H9 (cell line): ENCODE data around the gene CLMP. TPM values are rescaled to one million over a fixed set of nuclear protein-coding genes. Genes with fewer than 3 reads are reported as not detected.

Experiments used
- DNase-seq: peaks from one replicate; pipeline ENCODE4 v3.0.0-alpha.2; 2017
- H2AFZ ChIP-seq: one replicate; pipeline ENCODE4 v1.6.1; 2013; ENCODE audit warnings: mild to moderate bottlenecking, low read length, control low read depth, moderate library complexity
- H2AK5ac ChIP-seq: 2 replicates; pipeline ENCODE4 v1.6.1; 2013; ENCODE audit warnings: low read length, control low read depth, mixed read lengths; ENCODE audit not compliant: insufficient read length
- H2BK120ac ChIP-seq: one replicate; pipeline ENCODE4 v1.6.1; 2013; ENCODE audit warnings: low read depth, mild to moderate bottlenecking, low read length, control low read depth, inconsistent platforms; ENCODE audit not compliant: poor library complexity, severe bottlenecking
- H2BK12ac ChIP-seq: 2 replicates; pipeline ENCODE4 v1.6.1; 2013; ENCODE audit warnings: low read length, control low read depth, mixed read lengths, low read depth; ENCODE audit not compliant: insufficient read length
- H2BK15ac ChIP-seq: 2 replicates; pipeline ENCODE4 v1.6.1; 2013; ENCODE audit warnings: low read depth, low read length, control low read depth
- H2BK20ac ChIP-seq: one replicate; pipeline ENCODE4 v1.6.1; 2013; ENCODE audit warnings: low read depth, mild to moderate bottlenecking, low read length, control low read depth, inconsistent platforms; ENCODE audit not compliant: poor library complexity, severe bottlenecking
- H2BK5ac ChIP-seq: 2 replicates; pipeline ENCODE4 v1.6.1; 2013; ENCODE audit warnings: low read length, control low read depth, mixed read lengths; ENCODE audit not compliant: insufficient read length
- H3K14ac ChIP-seq: 2 replicates; pipeline ENCODE4 v1.6.1; 2013; ENCODE audit warnings: low read length, control low read depth; ENCODE audit not compliant: insufficient read depth
- H3K18ac ChIP-seq: 2 replicates; pipeline ENCODE4 v1.6.1; 2013; ENCODE audit warnings: low read depth, mild to moderate bottlenecking, mixed read lengths, low read length, control low read depth; ENCODE audit not compliant: insufficient read length
- H3K23ac ChIP-seq: 2 replicates; pipeline ENCODE4 v1.6.1; 2013; ENCODE audit warnings: low read length, control low read depth, mixed read lengths, low read depth; ENCODE audit not compliant: insufficient read length
- H3K23me2 ChIP-seq: 2 replicates; pipeline ENCODE4 v1.6.1; 2013; ENCODE audit warnings: low read depth, mild to moderate bottlenecking, mixed read lengths, low read length, control low read depth; ENCODE audit not compliant: insufficient read length, poor library complexity, severe bottlenecking
- H3K27ac ChIP-seq: 2 replicates; pipeline ENCODE4 v1.5.1; 2013; ENCODE audit warnings: low read length, control low read depth, mixed read lengths, low read depth; ENCODE audit not compliant: insufficient read length
- H3K27me3 ChIP-seq: 2 replicates; pipeline ENCODE4 v1.6.1; 2013; ENCODE audit warnings: low read length, control low read depth, inconsistent platforms; ENCODE audit not compliant: insufficient read depth
- H3K4ac ChIP-seq: 2 replicates; pipeline ENCODE4 v1.6.1; 2013; ENCODE audit warnings: low read depth, mild to moderate bottlenecking, control low read depth, inconsistent platforms, low read length, moderate library complexity
- H3K4me1 ChIP-seq: 2 replicates; pipeline ENCODE4 v1.6.1; 2013; ENCODE audit warnings: low read length, control low read depth, inconsistent platforms; ENCODE audit not compliant: insufficient read depth
- H3K4me2 ChIP-seq: 2 replicates; pipeline ENCODE4 v1.6.1; 2013; ENCODE audit warnings: low read length, control low read depth, mixed read lengths; ENCODE audit not compliant: insufficient read length, insufficient read depth
- H3K56ac ChIP-seq: 2 replicates; pipeline ENCODE4 v1.6.1; 2013; ENCODE audit warnings: low read depth, mild to moderate bottlenecking, mixed read lengths, low read length, control low read depth; ENCODE audit not compliant: insufficient read length
- H3K79me1 ChIP-seq: 2 replicates; pipeline ENCODE4 v1.6.1; 2013; ENCODE audit warnings: low read depth, mild to moderate bottlenecking, moderate library complexity, low read length, control low read depth, inconsistent platforms; ENCODE audit not compliant: insufficient read depth, poor library complexity, severe bottlenecking
- H3K79me2 ChIP-seq: 2 replicates; pipeline ENCODE4 v1.6.1; 2013; ENCODE audit warnings: low read length, control low read depth, inconsistent platforms; ENCODE audit not compliant: insufficient read depth
- H3K9ac ChIP-seq: 2 replicates; pipeline ENCODE4 v1.6.1; 2013; ENCODE audit warnings: low read length, control low read depth, mixed read lengths; ENCODE audit not compliant: insufficient read length; ENCODE audit errors: extremely low read depth
- H3K9me3 ChIP-seq: one replicate; pipeline ENCODE4 v1.6.1; 2013; ENCODE audit warnings: low read depth, low read length, inconsistent platforms; ENCODE audit not compliant: control insufficient read depth
- H3T11ph ChIP-seq: one replicate; pipeline ENCODE4 v1.6.1; 2013; ENCODE audit warnings: mild to moderate bottlenecking, low read length, control low read depth, inconsistent platforms
- H4K20me1 ChIP-seq: one replicate; pipeline ENCODE4 v1.6.1; 2013; ENCODE audit not compliant: control insufficient read depth, insufficient read length, insufficient read depth
- H4K5ac ChIP-seq: 2 replicates; pipeline ENCODE4 v1.6.1; 2013; ENCODE audit warnings: low read depth, mild to moderate bottlenecking, mixed read lengths, low read length, control low read depth; ENCODE audit not compliant: insufficient read length
- H4K8ac ChIP-seq: replicated peaks from 2 replicates; pipeline ENCODE4 v1.6.1; 2013; ENCODE audit warnings: low read length, control low read depth, mixed read lengths, low read depth; ENCODE audit not compliant: insufficient read length
- H4K91ac ChIP-seq: 2 replicates; pipeline ENCODE4 v1.6.1; 2013; ENCODE audit warnings: low read depth, mild to moderate bottlenecking, moderate library complexity, mixed read lengths, low read length, control low read depth; ENCODE audit not compliant: insufficient read length
- H3K27ac Mint-ChIP-seq, 3 experiments: 2 replicates in 2 of 3; 3 replicates in 1 of 3; pipeline ENCODE4 v1.8.0; 2020 to 2021; ENCODE audit warnings: mixed read lengths in 3 of 3, mild to moderate bottlenecking in 1 of 3, moderate library complexity in 1 of 3
- H3K27me3 Mint-ChIP-seq: 2 replicates; pipeline ENCODE4 v1.8.0; 2021; ENCODE audit warnings: low read depth, mild to moderate bottlenecking, moderate library complexity, mixed read lengths
- H3K36me3 Mint-ChIP-seq, 3 experiments: 2 replicates in 2 of 3; 3 replicates in 1 of 3; pipeline ENCODE4 v1.8.0; 2020 to 2021; ENCODE audit warnings: low read depth in 3 of 3, mixed read lengths in 3 of 3; ENCODE audit not compliant: insufficient read depth in 1 of 3
- H3K4me1 Mint-ChIP-seq, 2 experiments: 2 replicates each; pipeline ENCODE4 v1.8.0; 2020; ENCODE audit warnings: mixed read lengths in 2 of 2
- H3K4me3 Mint-ChIP-seq, 2 experiments: 2 replicates in 1 of 2; 3 replicates in 1 of 2; pipeline ENCODE4 v1.8.0; 2020 to 2021; ENCODE audit warnings: mild to moderate bottlenecking in 2 of 2, mixed read lengths in 2 of 2, moderate library complexity in 1 of 2
- H3K9me3 Mint-ChIP-seq, 2 experiments: 2 replicates in 1 of 2; 3 replicates in 1 of 2; pipeline ENCODE4 v1.8.0; 2020; ENCODE audit warnings: mild to moderate bottlenecking in 2 of 2, mixed read lengths in 2 of 2, moderate library complexity in 1 of 2
- CTCF ChIP-seq: fragments of 200-600 bp; sonication (generic); conservative IDR thresholded peaks from 3 replicates; pipeline ENCODE4 v1.8.0; 2021; ENCODE audit warnings: antibody characterized with exemption, mild to moderate bottlenecking
- WGBS: extraction: QIAGEN DNeasy Blood & Tissue Kit; methylation state at CpG from one replicate; pipeline ENCODE4 v1.1.7; 2013; ENCODE audit warnings: missing lambda C conversion rate, low lambda C conversion rate, mixed read lengths; ENCODE audit not compliant: insufficient read length; ENCODE audit errors: extremely low coverage; 5-methylcytosine and 5-hydroxymethylcytosine counted together
- total RNA-seq: library from RNA; stranded (reverse); gene quantifications from 2 replicates; pipeline ENCODE4 v1.2.1, GENCODE V29; 2021

CLMP gene
- total RNA-seq, 1 experiment from 2014 or later = 13.8 TPM

GRCh38 chr11:123148965-123149364 is 46.1 kb downstream of the CLMP start:
- no peak overlapping the region for H2BK120ac ChIP-seq
- no peak overlapping the region for H3K14ac ChIP-seq
- no peak overlapping the region for H4K8ac ChIP-seq
- no peak overlapping the region for H3T11ph ChIP-seq
- no peak for DNase-seq
- H2BK15ac ChIP-seq = no peak overlapping the region
- H3K4me3 Mint-ChIP-seq = no peak overlapping the region
- no peak overlapping the region for H4K5ac ChIP-seq
- no peak overlapping the region for H3K9ac ChIP-seq
- H2AK5ac ChIP-seq = no peak overlapping the region
- H3K9me3 ChIP-seq = no peaks in the 10 kb centered on the region
- no peak overlapping the region for H4K91ac ChIP-seq
- no peak overlapping the region for H2BK20ac ChIP-seq
- no peak overlapping the region for H2BK5ac ChIP-seq
- no peak overlapping the region for H2BK12ac ChIP-seq
- WGBS = no CpG with 5 or more reads among the region's 4 CpGs
- no peaks in the 10 kb centered on the region for H3K79me2 ChIP-seq
- peaks cover 0 to 3% (median under 1%) of the 10 kb centered on the region in 3 experiments; a peak in 2 of 7 replicates for H3K36me3 Mint-ChIP-seq
- no peaks in the 10 kb centered on the region for H3K23me2 ChIP-seq
- H3K4me1 Mint-ChIP-seq = peaks cover 11 to 15% of the 10 kb centered on the region in 2 experiments
- no peak overlapping the region for H3K4ac ChIP-seq
- H3K18ac ChIP-seq = no peak overlapping the region
- peaks cover 1% of the 10 kb centered on the region; the same call in 1 of the 2 replicates for H3K27me3 Mint-ChIP-seq
- H3K4me2 ChIP-seq = no peak overlapping the region
- no peak overlapping the region for H3K56ac ChIP-seq
- no peak for TF ChIP-seq CTCF
- H2AFZ ChIP-seq = no peak overlapping the region
- no peaks in the 10 kb centered on the region for H3K9me3 Mint-ChIP-seq
- no peak overlapping the region for H3K23ac ChIP-seq
- H3K79me1 ChIP-seq = no peaks in the 10 kb centered on the region
- no peak overlapping the region for H3K27ac ChIP-seq
- peak overlapping the region in 1 of 3 experiments; percentile 35; a peak in 1 of 7 replicates for H3K27ac Mint-ChIP-seq
- no peaks in the 10 kb centered on the region for H3K27me3 ChIP-seq
- no peaks in the 10 kb centered on the region for H4K20me1 ChIP-seq
- no peaks in the 10 kb centered on the region for H3K4me1 ChIP-seq
